WTC11 (cell line): Measurements from ENCODE around the gene ST6GALNAC3. TPM values are rescaled to one million over a fixed set of nuclear protein-coding genes. Genes with fewer than 3 reads are reported as not detected.

ENCODE experiments used
- ATAC-seq: fragments of 200-7000 bp; cut with Tn5 transposase; 2 replicates; pipeline ENCODE4 v1.10.0; 2021; ENCODE audit warnings: mild to moderate bottlenecking, moderate library complexity
- CTCF ChIA-PET: fragments of 300-600 bp; sonication (Branson Sonifier 250); formaldehyde crosslinking; loops from one replicate; lab custom pipeline; 2021; ENCODE audit warnings: antibody characterized with exemption; lab: Charles Lee
- POLR2A ChIA-PET: fragments of 350-600 bp; sonication (Branson Sonifier 250); formaldehyde crosslinking; loops from one replicate; lab custom pipeline; 2021; ENCODE audit warnings: antibody characterized with exemption; lab: Charles Lee
- DNase-seq: peaks from one replicate; pipeline ENCODE4 v3.0.0; 2021; ENCODE audit warnings: low spot score
- H3K27ac Mint-ChIP-seq: 2 replicates; pipeline ENCODE4 v1.8.0; 2021; ENCODE audit warnings: mixed read lengths
- H3K27me3 Mint-ChIP-seq: 2 replicates; pipeline ENCODE4 v1.8.0; 2021; ENCODE audit warnings: low read depth, mild to moderate bottlenecking, moderate library complexity, mixed read lengths
- H3K36me3 Mint-ChIP-seq: 2 replicates; pipeline ENCODE4 v1.8.0; 2021; ENCODE audit warnings: mixed read lengths
- H3K4me1 Mint-ChIP-seq: 2 replicates; pipeline ENCODE4 v1.8.0; 2022; ENCODE audit warnings: mixed read lengths
- H3K4me3 Mint-ChIP-seq: 2 replicates; pipeline ENCODE4 v1.8.0; 2021; ENCODE audit warnings: mild to moderate bottlenecking, moderate library complexity, mixed read lengths
- H3K9me3 Mint-ChIP-seq: 2 replicates; pipeline ENCODE4 v1.8.0; 2021; ENCODE audit warnings: mixed read lengths
- AFF4 ChIP-seq: sonication (generic); formaldehyde crosslinking; IDR thresholded peaks from 2 replicates; pipeline ENCODE4 v1.8.1; 2023; ENCODE audit warnings: mild to moderate bottlenecking, missing genetic modification reagents, borderline replicate concordance
- CDX4 ChIP-seq: fragments of 250-450 bp; sonication (Bioruptor Pico); IDR thresholded peaks from 2 replicates; pipeline ENCODE4 v1.9.0; 2021; ENCODE audit warnings: moderate library complexity, mild to moderate bottlenecking, inconsistent platforms, borderline replicate concordance
- E2F4 ChIP-seq: sonication (generic); formaldehyde crosslinking; IDR thresholded peaks from 2 replicates; pipeline ENCODE4 v1.8.1; 2022; ENCODE audit warnings: low read depth, mild to moderate bottlenecking, moderate library complexity, missing genetic modification reagents, borderline replicate concordance
- EMX1 ChIP-seq: fragments of 250-450 bp; sonication (Bioruptor Pico); IDR thresholded peaks from 2 replicates; pipeline ENCODE4 v1.8.0; 2021; ENCODE audit warnings: mild to moderate bottlenecking
- ETV6 ChIP-seq: sonication (generic); formaldehyde crosslinking; IDR thresholded peaks from 2 replicates; pipeline ENCODE4 v1.8.1; 2022; ENCODE audit warnings: mild to moderate bottlenecking, missing genetic modification reagents
- FOXK1 ChIP-seq: sonication (generic); formaldehyde crosslinking; IDR thresholded peaks from 2 replicates; pipeline ENCODE4 v1.8.0; 2022; ENCODE audit warnings: mild to moderate bottlenecking, moderate library complexity, missing genetic modification reagents
- HMGXB4 ChIP-seq: sonication (generic); formaldehyde crosslinking; IDR thresholded peaks from 2 replicates; pipeline ENCODE4 v1.8.1; 2023; ENCODE audit warnings: mild to moderate bottlenecking, moderate library complexity, missing genetic modification reagents
- JAZF1 ChIP-seq: fragments of 250-450 bp; sonication (Bioruptor Pico); IDR thresholded peaks from 2 replicates; pipeline ENCODE4 v1.9.0; 2021; ENCODE audit warnings: moderate library complexity, mild to moderate bottlenecking, inconsistent platforms
- NR2C2 ChIP-seq: sonication (generic); formaldehyde crosslinking; IDR thresholded peaks from 2 replicates; pipeline ENCODE4 v1.8.0; 2022; ENCODE audit warnings: mild to moderate bottlenecking, missing genetic modification reagents
- PREB ChIP-seq: sonication (generic); formaldehyde crosslinking; IDR thresholded peaks from 2 replicates; pipeline ENCODE4 v1.8.1; 2022; ENCODE audit warnings: mild to moderate bottlenecking, missing genetic modification reagents, moderate library complexity, borderline replicate concordance
- PRRX2 ChIP-seq: fragments of 250-450 bp; sonication (Bioruptor Pico); IDR thresholded peaks from 2 replicates; pipeline ENCODE4 v1.8.0; 2021; ENCODE audit warnings: mild to moderate bottlenecking
- RORB ChIP-seq: fragments of 250-450 bp; sonication (Bioruptor Pico); IDR thresholded peaks from 2 replicates; pipeline ENCODE4 v1.9.0; 2021; ENCODE audit warnings: mild to moderate bottlenecking
- SOX15 ChIP-seq: fragments of 250-450 bp; sonication (Bioruptor Pico); IDR thresholded peaks from 2 replicates; pipeline ENCODE4 v1.9.0; 2021; ENCODE audit warnings: mild to moderate bottlenecking
- ZMAT4 ChIP-seq: fragments of 250-450 bp; sonication (Bioruptor Pico); IDR thresholded peaks from 2 replicates; pipeline ENCODE4 v1.9.0; 2021; ENCODE audit warnings: mild to moderate bottlenecking
- ZNF219 ChIP-seq: sonication (generic); formaldehyde crosslinking; IDR thresholded peaks from 2 replicates; pipeline ENCODE4 v1.8.0; 2023; ENCODE audit warnings: missing genetic modification reagents, mild to moderate bottlenecking, borderline replicate concordance
- total RNA-seq: library from RNA; stranded (reverse); gene quantifications from 3 replicates; pipeline ENCODE4 v1.2.3, GENCODE V29; 2021

ST6GALNAC3 gene
- total RNA-seq, 1 experiment from 2014 or later = 11.9 TPM

GRCh38 chr1:76146184-76146583 is 71.6 kb downstream of the ST6GALNAC3 start (continued):
- no peak for TF ChIP-seq ZNF219 (CRISPR knock-in tag)

GRCh38 chr1:76147917-76148316 is 73.4 kb downstream of the ST6GALNAC3 start:
- TF ChIP-seq SOX15 (CRISPR knock-in tag) = no peak
- no peak for TF ChIP-seq JAZF1 (CRISPR knock-in tag)
- no peak for TF ChIP-seq CDX4 (CRISPR knock-in tag)
- no peak for TF ChIP-seq PRRX2 (CRISPR knock-in tag)
- no peak for TF ChIP-seq ZMAT4 (CRISPR knock-in tag)
- no peak for TF ChIP-seq RORB
- TF ChIP-seq, all 79 proteins: peak for 0
- ChIA-PET CTCF (no interaction called here), POLR2A (no interaction called here)
- Mint-ChIP-seq H3K9me3 (no peaks in the 10 kb centered on the region), H3K27me3 (no peaks in the 10 kb centered on the region), H3K36me3 (no peaks in the 10 kb centered on the region), H3K4me1 (peaks cover 7% of the 10 kb centered on the region), H3K27ac (no peak overlapping the region), H3K4me3 (no peak overlapping the region)
- DNase-seq (no peak), ATAC-seq (no peak)

GRCh38 chr1:76148460-76148859 is 73.9 kb downstream of the ST6GALNAC3 start:
- Mint-ChIP-seq H3K27me3 (no peaks in the 10 kb centered on the region), H3K4me1 (peaks cover 7% of the 10 kb centered on the region), H3K27ac (no peak overlapping the region), H3K9me3 (no peaks in the 10 kb centered on the region), H3K4me3 (no peak overlapping the region), H3K36me3 (no peaks in the 10 kb centered on the region)
- POLR2A ChIA-PET = no interaction called here
- TF ChIP-seq ZMAT4 (CRISPR knock-in tag) (no peak), E2F4 (CRISPR knock-in tag) (no peak), ETV6 (CRISPR knock-in tag) (no peak), PREB (CRISPR knock-in tag) (no peak), NR2C2 (no peak), EMX1 (CRISPR knock-in tag) (no peak), FOXK1 (CRISPR knock-in tag) (no peak)
- CTCF ChIA-PET = no interaction called here
- DNase-seq = no peak
- ATAC-seq = no peak

- TF ChIP-seq FOXK1 (CRISPR knock-in tag) (no peak), HMGXB4 (CRISPR knock-in tag) (no peak), AFF4 (CRISPR knock-in tag) (no peak), E2F4 (CRISPR knock-in tag) (no peak)
- no peaks in the 10 kb centered on the region for H3K27me3 Mint-ChIP-seq
- no peak overlapping the region for H3K4me3 Mint-ChIP-seq
- peaks cover 4% of the 10 kb centered on the region; the same call in 1 of the 2 replicates for H3K9me3 Mint-ChIP-seq
- CTCF ChIA-PET = interaction anchor here (0.5 to 2.5 kb wide), 34 partner anchors 12 to 969 kb away, joined by 3 to 20 read pairs (median 4); no protein-coding TSS in a partner anchor
- POLR2A ChIA-PET = no interaction called here
- H3K27ac Mint-ChIP-seq = no peak overlapping the region
- H3K4me1 Mint-ChIP-seq = peaks cover 17% of the 10 kb centered on the region
- no peak for DNase-seq
- H3K36me3 Mint-ChIP-seq = no peaks in the 10 kb centered on the region
- peak; percentile 6 for ATAC-seq
Observed at GRCh38 chr1:76153841-76154205, 79.3 kb downstream of the ST6GALNAC3 start.
